Activated naive CD4-positive, alpha-beta T cell treated with anti-CD3 and anti-CD28 coated beads, Interleukin-2, amount 10 ng/mL, durations not matched to agents 7 days and 5 days (primary cell): ENCODE data around the gene MAPK4.

Source experiments
- CTCF ChIA-PET: fragments of 350-600 bp; sonication (Branson Sonifier 250); formaldehyde crosslinking; loops from one replicate; lab custom pipeline; 2021; ENCODE audit warnings: antibody characterized with exemption; lab: Charles Lee
- DNase-seq: peaks from one replicate; pipeline ENCODE4 v3.0.0-alpha.2; 2020
- H3K27ac Mint-ChIP-seq: one replicate; pipeline ENCODE4 v1.8.0; 2021; ENCODE audit warnings: mild to moderate bottlenecking, moderate library complexity, mixed read lengths
- H3K27me3 Mint-ChIP-seq: one replicate; pipeline ENCODE4 v1.8.0; 2021; ENCODE audit warnings: mild to moderate bottlenecking, mixed read lengths
- H3K36me3 Mint-ChIP-seq: one replicate; pipeline ENCODE4 v1.8.0; 2021; ENCODE audit warnings: mixed read lengths
- H3K4me1 Mint-ChIP-seq: one replicate; pipeline ENCODE4 v1.8.0; 2021; ENCODE audit warnings: mixed read lengths
- H3K4me3 Mint-ChIP-seq: one replicate; pipeline ENCODE4 v1.8.0; 2021; ENCODE audit warnings: mild to moderate bottlenecking, moderate library complexity, mixed read lengths
- H3K9me3 Mint-ChIP-seq: one replicate; pipeline ENCODE4 v1.8.0; 2021; ENCODE audit warnings: mixed read lengths

The MAPK4 gene

DNA sequence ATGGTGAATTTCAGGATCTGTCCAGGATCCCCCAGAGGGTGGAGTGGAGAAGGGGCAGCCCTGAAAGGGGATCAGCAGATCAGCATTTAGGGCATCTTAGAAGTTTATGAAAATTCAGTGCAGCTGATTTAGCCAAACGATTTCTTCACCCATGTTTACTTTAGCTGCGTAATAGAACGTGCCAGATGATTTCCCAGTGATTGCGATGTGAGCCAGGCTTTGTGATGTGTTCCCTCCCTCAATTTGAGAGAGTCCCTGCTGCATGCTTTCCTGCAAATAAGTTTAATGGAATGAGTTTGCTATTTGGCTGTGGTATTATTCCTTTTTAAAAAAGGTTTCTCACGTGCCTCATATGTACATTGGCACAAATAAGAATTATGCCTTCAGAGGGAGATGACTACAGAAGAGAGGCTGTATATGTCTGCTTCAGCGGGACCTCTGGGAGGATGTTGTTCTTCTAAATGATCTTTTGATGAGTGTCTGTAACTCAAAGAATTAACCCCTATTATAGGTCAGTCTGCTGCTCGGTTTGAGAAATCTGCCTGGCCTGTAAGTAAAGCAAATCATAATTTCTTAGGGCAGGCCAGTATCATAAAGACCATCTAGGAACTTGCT, 148.1 kb downstream of the MAPK4 start:
- Mint-ChIP-seq H3K27ac (no peak overlapping the region), H3K36me3 (no peaks in the 10 kb centered on the region), H3K4me3 (no peak overlapping the region), H3K9me3 (no peaks in the 10 kb centered on the region), H3K4me1 (no peaks in the 10 kb centered on the region), H3K27me3 (peaks cover 13% of the 10 kb centered on the region)
- no peak for DNase-seq
- CTCF ChIA-PET, result no interaction called here

- Mint-ChIP-seq H3K27me3 (peaks cover 6% of the 10 kb centered on the region), H3K4me3 (no peak overlapping the region), H3K36me3 (no peaks in the 10 kb centered on the region), H3K4me1 (no peaks in the 10 kb centered on the region), H3K27ac (no peak overlapping the region), H3K9me3 (no peaks in the 10 kb centered on the region)
- CTCF ChIA-PET, result no interaction called here
- no peak for DNase-seq
These were observed 149.3 kb downstream of the MAPK4 start for GRCh38 chr18:50709193-50709592.

DNA sequence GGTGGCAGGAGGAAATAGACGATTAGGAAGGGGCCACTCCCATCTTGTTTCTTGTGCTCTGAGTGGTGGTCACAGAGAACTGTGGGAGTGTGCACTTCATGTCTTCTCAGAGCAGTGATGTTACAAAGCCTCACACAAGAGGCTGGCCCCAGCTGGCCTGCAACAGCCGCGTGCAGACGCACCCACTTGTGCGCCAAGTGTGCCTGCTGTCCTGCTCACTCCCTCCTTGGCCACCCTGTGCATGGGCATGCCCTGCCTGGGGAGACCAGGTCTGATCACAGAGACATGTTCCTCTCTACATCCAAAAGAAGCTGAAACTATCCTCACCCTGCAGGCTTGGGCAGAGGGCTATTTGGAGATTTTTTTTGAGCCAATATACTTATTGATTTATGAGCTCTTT, 151.5 kb downstream of the MAPK4 start:
- H3K27ac Mint-ChIP-seq, result no peak overlapping the region
- no peak for DNase-seq
- H3K4me3 Mint-ChIP-seq, result no peak overlapping the region
- H3K27me3 Mint-ChIP-seq, result peaks cover 4% of the 10 kb centered on the region
- CTCF ChIA-PET, result no interaction called here
- H3K4me1 Mint-ChIP-seq, result no peaks in the 10 kb centered on the region
- H3K36me3 Mint-ChIP-seq, result no peaks in the 10 kb centered on the region
- H3K9me3 Mint-ChIP-seq, result no peaks in the 10 kb centered on the region

DNA sequence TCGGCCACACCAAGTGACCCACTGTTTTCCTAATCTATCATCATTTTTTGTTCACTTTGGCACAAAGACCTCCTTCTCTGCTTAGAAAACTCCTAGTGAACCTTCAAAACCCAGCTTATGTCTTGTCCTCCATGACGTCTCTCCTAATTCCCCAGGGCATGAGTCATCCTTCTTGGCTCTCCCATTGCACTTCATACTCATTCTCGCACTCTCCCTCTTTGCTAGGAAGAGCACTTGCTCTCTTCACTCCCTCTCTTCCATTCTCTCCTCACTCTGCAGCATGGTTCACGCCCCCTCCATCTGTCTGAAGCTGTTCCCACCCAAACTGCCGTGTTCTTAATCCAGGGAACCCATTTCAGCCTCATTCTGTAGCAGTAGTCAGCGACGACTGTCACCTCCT, 156.0 kb downstream of the MAPK4 start:
- CTCF ChIA-PET, result no interaction called here
- Mint-ChIP-seq H3K27ac (no peak overlapping the region), H3K4me3 (no peak overlapping the region), H3K9me3 (no peaks in the 10 kb centered on the region), H3K4me1 (no peaks in the 10 kb centered on the region), H3K36me3 (no peaks in the 10 kb centered on the region), H3K27me3 (peaks cover 10% of the 10 kb centered on the region)
- no peak for DNase-seq

DNA sequence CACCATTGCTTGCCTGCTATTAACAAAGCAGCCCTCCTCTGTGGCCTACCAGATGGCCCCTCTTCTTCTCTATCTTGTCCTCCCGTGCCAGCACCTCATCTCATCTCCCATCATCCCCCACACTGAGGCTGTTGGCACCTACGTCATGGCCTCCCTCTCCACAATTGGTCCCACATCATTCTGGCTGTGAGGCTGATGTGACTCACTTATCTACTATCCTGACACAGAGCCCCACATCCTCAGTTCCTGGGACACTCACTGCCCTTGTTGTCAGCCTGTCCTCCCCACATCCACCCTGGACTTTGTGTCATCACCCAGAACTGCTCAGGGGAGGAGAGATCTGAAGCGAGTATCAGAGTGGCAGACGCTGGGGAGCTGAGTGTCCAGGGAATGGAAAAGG, 157.0 kb downstream of the MAPK4 start:
- Mint-ChIP-seq H3K27ac (no peak overlapping the region), H3K9me3 (no peaks in the 10 kb centered on the region), H3K27me3 (peaks cover 10% of the 10 kb centered on the region), H3K36me3 (no peaks in the 10 kb centered on the region), H3K4me3 (no peak overlapping the region), H3K4me1 (no peaks in the 10 kb centered on the region)
- CTCF ChIA-PET, result no interaction called here
- DNase-seq, result no peak

- Mint-ChIP-seq H3K27me3 (peaks cover 10% of the 10 kb centered on the region), H3K9me3 (no peaks in the 10 kb centered on the region), H3K36me3 (no peaks in the 10 kb centered on the region), H3K27ac (no peak overlapping the region), H3K4me1 (no peaks in the 10 kb centered on the region), H3K4me3 (no peak overlapping the region)
- no peak for DNase-seq
- CTCF ChIA-PET, result no interaction called here
These were observed 157.7 kb downstream of the MAPK4 start for GRCh38 chr18:50717563-50717962.

DNA sequence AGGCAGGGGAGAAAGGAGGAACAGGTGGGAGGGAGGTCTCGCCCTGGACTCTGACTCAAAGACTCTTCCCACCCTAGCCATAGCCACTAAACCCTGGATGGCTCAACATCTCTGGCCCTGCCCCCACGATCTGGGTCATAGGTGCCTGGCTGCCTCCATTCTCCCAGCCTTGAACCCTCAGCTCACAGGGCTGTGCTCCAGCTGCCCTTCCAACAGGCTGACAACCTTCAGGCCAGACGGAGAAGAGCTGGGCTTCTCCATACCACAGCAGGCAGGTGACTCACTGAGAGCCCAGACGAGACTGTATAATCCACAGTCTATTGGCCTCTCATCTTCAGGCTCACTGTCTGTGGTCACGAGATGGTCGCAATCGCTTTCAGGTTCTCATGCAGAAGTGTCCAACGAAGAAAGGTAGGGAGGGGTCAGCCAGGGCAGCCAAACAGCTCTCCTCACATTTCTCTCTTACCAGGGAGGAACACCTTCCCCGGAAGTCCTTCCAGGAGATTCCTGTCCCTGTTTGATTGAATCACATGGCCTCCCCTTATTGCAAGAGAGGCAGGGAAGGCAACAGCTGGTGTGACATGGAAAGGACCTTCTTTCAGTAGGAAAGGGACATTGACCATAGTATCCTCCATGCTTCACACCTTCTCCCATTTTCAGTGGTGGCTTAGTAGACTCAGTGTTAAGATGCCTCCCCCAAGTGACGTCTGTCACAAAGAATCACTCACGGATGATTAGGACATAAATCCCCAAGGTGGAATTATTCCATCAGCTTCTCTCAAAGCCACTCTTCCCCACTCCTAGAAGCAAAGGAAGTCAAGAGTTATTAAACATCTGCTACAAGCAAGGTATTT, 159.8 kb downstream of the MAPK4 start:
- no peaks in the 10 kb centered on the region for H3K36me3 Mint-ChIP-seq
- CTCF ChIA-PET, result no interaction called here
- H3K27ac Mint-ChIP-seq, result no peak overlapping the region
- H3K27me3 Mint-ChIP-seq, result peaks cover 7% of the 10 kb centered on the region
- H3K4me3 Mint-ChIP-seq, result no peak overlapping the region
- H3K9me3 Mint-ChIP-seq, result no peaks in the 10 kb centered on the region
- H3K4me1 Mint-ChIP-seq, result no peaks in the 10 kb centered on the region
- DNase-seq, result no peak

DNA sequence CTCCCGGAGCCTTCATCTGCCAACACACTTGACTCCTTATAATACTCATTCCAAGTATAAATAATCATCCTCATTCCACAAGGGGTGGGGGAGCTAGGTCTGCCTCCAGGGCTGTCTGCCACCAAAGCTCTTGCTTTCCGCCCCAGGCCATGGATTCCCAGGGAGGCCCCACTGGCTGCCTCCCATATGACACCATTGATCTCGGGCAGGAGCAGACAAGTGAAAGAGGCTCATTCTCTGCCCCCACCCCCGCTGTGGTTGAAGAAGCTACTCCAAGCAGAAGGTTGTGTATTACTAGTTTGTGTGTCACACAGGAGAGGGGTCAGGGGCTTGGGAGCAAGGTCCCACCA, 160.4 kb downstream of the MAPK4 start:
- Mint-ChIP-seq H3K27ac (no peak overlapping the region), H3K36me3 (no peaks in the 10 kb centered on the region), H3K27me3 (peaks cover 7% of the 10 kb centered on the region), H3K4me3 (no peak overlapping the region), H3K9me3 (no peaks in the 10 kb centered on the region), H3K4me1 (no peaks in the 10 kb centered on the region)
- CTCF ChIA-PET, result no interaction called here
- DNase-seq, result no peak

- Mint-ChIP-seq H3K9me3 (no peaks in the 10 kb centered on the region), H3K4me1 (no peaks in the 10 kb centered on the region), H3K27me3 (peaks cover 7% of the 10 kb centered on the region), H3K36me3 (no peaks in the 10 kb centered on the region), H3K4me3 (no peak overlapping the region), H3K27ac (no peak overlapping the region)
- CTCF ChIA-PET, result no interaction called here
- DNase-seq, result no peak
These were observed 161.1 kb downstream of the MAPK4 start for GRCh38 chr18:50721006-50721405.

- CTCF ChIA-PET, result no interaction called here
- Mint-ChIP-seq H3K4me1 (no peaks in the 10 kb centered on the region), H3K27ac (no peak overlapping the region), H3K36me3 (no peaks in the 10 kb centered on the region), H3K27me3 (peaks cover 7% of the 10 kb centered on the region), H3K9me3 (no peaks in the 10 kb centered on the region), H3K4me3 (no peak overlapping the region)
- DNase-seq, result no peak
These were observed 161.7 kb downstream of the MAPK4 start for GRCh38 chr18:50721451-50722120.

GRCh38 chr18:50722311-50722710, 162.4 kb downstream of the MAPK4 start:
- Mint-ChIP-seq H3K4me1 (no peaks in the 10 kb centered on the region), H3K27me3 (peaks cover 7% of the 10 kb centered on the region), H3K9me3 (no peaks in the 10 kb centered on the region), H3K4me3 (no peak overlapping the region), H3K27ac (no peak overlapping the region), H3K36me3 (no peaks in the 10 kb centered on the region)
- no peak for DNase-seq
- CTCF ChIA-PET, result no interaction called here

DNA sequence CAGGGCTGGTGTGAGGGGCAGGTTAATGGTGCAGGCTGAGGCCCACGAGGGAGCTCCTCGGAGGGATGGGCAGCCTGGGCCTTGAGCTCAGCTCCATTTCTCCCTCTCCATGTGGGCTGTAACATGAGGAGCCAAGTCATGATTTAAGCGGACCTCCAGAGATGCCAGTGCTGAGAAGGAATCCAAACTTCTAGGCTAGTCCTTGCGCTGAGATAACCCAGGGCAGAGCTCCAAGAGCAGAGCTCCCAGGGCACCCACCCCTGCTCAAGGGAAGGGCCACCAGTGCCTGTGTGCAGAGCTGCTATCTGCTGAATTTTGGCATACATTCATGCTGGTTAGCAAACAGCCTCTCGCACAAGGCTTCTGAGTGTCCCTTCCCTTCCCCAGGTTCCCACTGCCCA, 164.9 kb downstream of the MAPK4 start:
- peaks cover 4% of the 10 kb centered on the region for H3K27me3 Mint-ChIP-seq
- H3K4me3 Mint-ChIP-seq, result no peak overlapping the region
- no peaks in the 10 kb centered on the region for H3K36me3 Mint-ChIP-seq
- no peaks in the 10 kb centered on the region for H3K9me3 Mint-ChIP-seq
- no peaks in the 10 kb centered on the region for H3K4me1 Mint-ChIP-seq
- CTCF ChIA-PET, result no interaction called here
- DNase-seq, result no peak
- no peak overlapping the region for H3K27ac Mint-ChIP-seq

DNA sequence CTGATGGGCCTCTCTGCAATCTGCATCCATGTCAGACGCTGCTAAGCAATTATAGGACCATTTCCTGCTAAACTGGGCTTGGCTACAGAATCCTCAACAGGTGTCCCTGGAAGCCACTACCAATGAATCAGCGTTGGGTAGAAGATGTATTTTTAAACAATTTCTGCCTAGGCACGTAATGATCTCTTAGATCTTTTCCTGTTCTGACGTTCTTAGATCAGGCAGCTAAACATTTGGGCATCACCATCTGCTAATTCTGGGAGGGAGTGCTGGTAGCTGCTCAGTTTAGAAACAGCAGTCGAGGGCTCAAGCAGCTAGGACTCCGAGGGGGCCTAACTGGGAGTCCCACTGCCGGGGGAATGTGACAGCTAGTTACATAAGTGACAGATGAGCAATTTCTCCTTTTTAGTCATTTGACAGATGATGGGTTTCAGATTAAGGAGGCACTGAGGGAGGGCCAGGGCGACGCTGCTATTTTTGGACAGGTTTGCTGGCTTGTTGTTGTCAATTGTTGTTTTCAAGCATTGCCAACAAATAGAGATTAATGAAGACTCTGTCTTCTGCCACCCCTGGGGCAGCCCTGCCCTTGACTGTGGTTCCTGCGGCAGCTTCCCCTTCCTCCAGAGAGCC, 167.2 kb downstream of the MAPK4 start:
- Mint-ChIP-seq H3K9me3 (no peaks in the 10 kb centered on the region), H3K4me3 (no peak overlapping the region), H3K27me3 (no peaks in the 10 kb centered on the region), H3K4me1 (no peaks in the 10 kb centered on the region), H3K36me3 (no peaks in the 10 kb centered on the region), H3K27ac (no peak overlapping the region)
- DNase-seq, result no peak
- CTCF ChIA-PET, result no interaction called here

DNA sequence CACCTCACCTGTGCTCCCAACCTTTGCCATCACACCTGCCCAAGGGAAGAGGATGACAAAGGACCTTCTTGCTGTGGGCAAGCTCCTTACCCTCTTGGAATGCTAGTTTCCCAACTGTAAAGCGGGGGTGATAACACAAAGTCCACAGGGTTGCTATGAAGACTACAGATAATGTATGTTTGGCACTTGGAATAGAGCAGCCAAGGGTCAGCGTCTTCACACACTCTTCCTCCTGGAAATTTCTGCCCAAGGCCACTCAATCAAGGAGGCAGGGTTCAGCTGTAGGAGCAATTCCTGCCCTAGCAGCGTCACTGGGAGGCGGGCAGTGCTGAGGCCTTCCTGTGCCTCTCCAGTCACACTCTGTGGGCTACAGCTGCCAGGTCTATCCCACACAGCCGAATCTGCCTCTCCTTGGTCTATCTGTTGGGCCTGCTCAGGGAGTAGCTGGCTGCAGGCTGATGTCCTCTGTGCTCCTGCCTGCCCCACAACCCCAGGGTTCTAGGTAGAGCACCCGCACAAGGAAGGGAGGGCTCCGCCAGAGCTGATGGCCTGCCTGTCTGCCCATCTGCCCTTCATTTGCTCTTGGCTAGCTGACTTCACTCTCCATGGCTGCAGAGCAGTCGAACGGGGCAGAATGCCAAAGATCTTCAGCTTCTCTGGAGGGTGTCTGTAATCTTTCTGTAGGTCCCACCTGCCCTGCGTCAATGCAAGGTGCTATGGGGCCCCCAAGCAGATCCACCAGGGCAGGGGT, 168.0 kb downstream of the MAPK4 start:
- Mint-ChIP-seq H3K4me3 (no peak overlapping the region), H3K9me3 (no peaks in the 10 kb centered on the region), H3K36me3 (no peaks in the 10 kb centered on the region), H3K27me3 (no peaks in the 10 kb centered on the region), H3K27ac (no peak overlapping the region), H3K4me1 (no peaks in the 10 kb centered on the region)
- no peak for DNase-seq
- CTCF ChIA-PET, result no interaction called here
